ENCODE data around the gene FAM181A.

DNA sequence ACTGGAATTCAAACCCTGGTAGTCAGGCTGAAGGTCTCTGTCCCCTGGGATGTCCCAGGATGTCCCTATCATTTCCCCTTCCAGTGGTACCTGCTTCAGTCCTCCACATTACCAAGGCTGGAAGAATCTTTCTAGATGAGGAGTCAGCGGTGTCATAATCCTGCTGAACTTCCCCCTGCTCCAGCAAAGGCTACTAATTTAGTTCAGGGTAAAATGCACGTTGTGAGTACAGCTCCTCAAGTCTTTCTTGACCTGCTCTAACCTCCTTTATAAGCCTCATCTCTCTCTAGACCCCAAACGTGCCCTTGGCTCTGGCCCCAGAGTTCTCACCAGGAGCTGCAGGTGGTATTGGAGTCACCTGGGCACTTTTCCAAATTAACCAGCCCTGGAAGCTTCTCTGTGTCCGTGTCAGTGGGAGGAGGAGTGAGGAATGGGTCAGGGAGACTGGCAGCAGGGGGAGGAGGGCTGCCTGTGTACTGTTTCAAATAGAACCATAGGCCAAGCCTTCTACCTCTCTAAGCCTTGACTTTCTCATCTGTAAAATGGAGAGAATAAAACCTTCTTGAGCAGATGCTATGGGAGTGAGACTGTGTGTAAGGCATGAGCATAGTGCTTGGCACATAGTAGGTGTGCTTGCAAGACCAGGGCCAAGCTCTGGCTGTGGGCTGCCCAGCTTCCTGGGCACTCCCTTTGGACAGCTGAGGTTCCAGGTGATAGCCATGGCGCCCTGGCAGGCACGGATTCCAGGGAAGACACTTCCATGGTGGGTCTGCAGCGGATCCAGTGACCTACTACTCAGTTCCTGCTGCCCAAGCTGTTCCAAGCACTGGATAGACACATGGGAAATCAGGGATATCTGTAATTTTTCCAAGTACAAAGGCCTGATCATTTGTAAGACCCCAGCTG is 24.7 kb downstream of the FAM181A start:
- TF ChIP-seq POLR2A (IDR thresholded peaks at IDR 0.05): no peak
- TF ChIP-seq, protein P1, sequence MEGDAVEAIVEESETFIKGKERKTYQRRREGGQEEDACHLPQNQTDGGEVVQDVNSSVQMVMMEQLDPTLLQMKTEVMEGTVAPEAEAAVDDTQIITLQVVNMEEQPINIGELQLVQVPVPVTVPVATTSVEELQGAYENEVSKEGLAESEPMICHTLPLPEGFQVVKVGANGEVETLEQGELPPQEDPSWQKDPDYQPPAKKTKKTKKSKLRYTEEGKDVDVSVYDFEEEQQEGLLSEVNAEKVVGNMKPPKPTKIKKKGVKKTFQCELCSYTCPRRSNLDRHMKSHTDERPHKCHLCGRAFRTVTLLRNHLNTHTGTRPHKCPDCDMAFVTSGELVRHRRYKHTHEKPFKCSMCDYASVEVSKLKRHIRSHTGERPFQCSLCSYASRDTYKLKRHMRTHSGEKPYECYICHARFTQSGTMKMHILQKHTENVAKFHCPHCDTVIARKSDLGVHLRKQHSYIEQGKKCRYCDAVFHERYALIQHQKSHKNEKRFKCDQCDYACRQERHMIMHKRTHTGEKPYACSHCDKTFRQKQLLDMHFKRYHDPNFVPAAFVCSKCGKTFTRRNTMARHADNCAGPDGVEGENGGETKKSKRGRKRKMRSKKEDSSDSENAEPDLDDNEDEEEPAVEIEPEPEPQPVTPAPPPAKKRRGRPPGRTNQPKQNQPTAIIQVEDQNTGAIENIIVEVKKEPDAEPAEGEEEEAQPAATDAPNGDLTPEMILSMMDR (IDR thresholded peaks at IDR 0.05): no peak
